HG02885 (cell line): ENCODE data around the gene GRM4.
"Not testable (repeated sequence)": the region's sequence is repeated elsewhere in the genome, so short reads cannot be mapped to it uniquely, and the experiment has no call there.

Source experiments
- ATAC-seq: cut with Tn5 transposase; IDR thresholded peaks from one replicate; pipeline ENCODE4 v1.9.1; 2021; ENCODE audit warnings: mild to moderate bottlenecking; ENCODE audit not compliant: unreplicated experiment, poor library complexity

The GRM4 gene

GRCh38 chr6:34146021-34146782, at the start of gene GRM4:
GRM4 (minus strand) TSS chr6:34146087; CDS start chr6:34133496, 12,591 bp downstream.
- ATAC-seq, result no peak

GRCh38 chr6:34194772-34195171, 48.9 kb upstream of the GRM4 start:
- ATAC-seq, result no peak

- ATAC-seq, result no peak
These were observed 44.7 kb upstream of the GRM4 start for GRCh38 chr6:34190504-34191122.

GRCh38 chr6:34189806-34190503, 44.1 kb upstream of the GRM4 start:
- no peak for ATAC-seq

- not testable (repeated sequence) for ATAC-seq
These were observed 38.8 kb upstream of the GRM4 start for GRCh38 chr6:34184726-34185125.

GRCh38 chr6:34182751-34183531, 37.1 kb upstream of the GRM4 start:
- ATAC-seq, result peak; percentile 47

GRCh38 chr6:34181908-34182307, 36.0 kb upstream of the GRM4 start:
- ATAC-seq, result no peak

GRCh38 chr6:34179106-34179720, 33.3 kb upstream of the GRM4 start:
- ATAC-seq, result no peak

- ATAC-seq, result no peak
These were observed 32.6 kb upstream of the GRM4 start for GRCh38 chr6:34178357-34179105.

- no peak for ATAC-seq
These were observed 31.3 kb upstream of the GRM4 start for GRCh38 chr6:34177181-34177591.

GRCh38 chr6:34176261-34177031, 30.6 kb upstream of the GRM4 start:
- ATAC-seq, result no peak

- ATAC-seq, result no peak
These were observed 29.0 kb upstream of the GRM4 start for GRCh38 chr6:34174846-34175399.

GRCh38 chr6:34172961-34173775, 27.3 kb upstream of the GRM4 start:
- no peak for ATAC-seq

GRCh38 chr6:34170346-34170745, 24.5 kb upstream of the GRM4 start:
- ATAC-seq, result no peak

GRCh38 chr6:34169897-34170296, 24.0 kb upstream of the GRM4 start:
- ATAC-seq, result no peak

- no peak for ATAC-seq
These were observed 16.1 kb upstream of the GRM4 start for GRCh38 chr6:34161857-34162515.

- no peak for ATAC-seq
These were observed 14.0 kb upstream of the GRM4 start for GRCh38 chr6:34159844-34160243.
